Kidney epithelial cell (primary cell): ENCODE results near the gene ATXN1. TPM values are rescaled to one million over a fixed set of nuclear protein-coding genes. Genes with fewer than 3 reads are reported as not detected.
"Not testable (repeated sequence)": the region's sequence is repeated elsewhere in the genome, so short reads cannot be mapped to it uniquely, and the experiment has no call there.

ENCODE experiments used
- DNase-seq: peaks from one replicate; pipeline ENCODE4 v3.0.0-alpha.2; 2010; ENCODE audit warnings: low read depth
- H3K27me3 ChIP-seq: 2 replicates; pipeline ENCODE4 v1.6.0; 2011; ENCODE audit warnings: low read length; ENCODE audit not compliant: control insufficient read depth, insufficient read depth
- H3K36me3 ChIP-seq: 2 replicates; pipeline ENCODE4 v1.5.1; 2011; ENCODE audit warnings: low read length; ENCODE audit not compliant: control insufficient read depth, insufficient read depth
- H3K4me3 ChIP-seq: 2 replicates; pipeline ENCODE4 v1.5.1; 2011; ENCODE audit warnings: low read depth, mild to moderate bottlenecking, control low read depth, low read length
- CTCF ChIP-seq: IDR thresholded peaks from 2 replicates; pipeline ENCODE4 v1.5.1; 2011; ENCODE audit warnings: mild to moderate bottlenecking, moderate library complexity, low read length, control low read depth, inconsistent platforms; ENCODE audit not compliant: insufficient read depth, poor library complexity, severe bottlenecking
- total RNA-seq: library from RNA; depleted of rRNA; stranded (reverse); fragments of >200 nt; gene quantifications from 2 replicates; pipeline ENCODE4 v1.2.3, GENCODE V29; 2015

The ATXN1 gene
- total RNA-seq, 1 donor from 2014 or later = 12.5 TPM

GRCh38 chr6:16388488-16388887 is 372.8 kb downstream of the ATXN1 start:
- Histone ChIP-seq H3K36me3 (no peaks in the 10 kb centered on the region), H3K4me3 (no peak overlapping the region), H3K27me3 (no peaks in the 10 kb centered on the region)
- DNase-seq = no peak
- TF ChIP-seq CTCF = no peak

DNA sequence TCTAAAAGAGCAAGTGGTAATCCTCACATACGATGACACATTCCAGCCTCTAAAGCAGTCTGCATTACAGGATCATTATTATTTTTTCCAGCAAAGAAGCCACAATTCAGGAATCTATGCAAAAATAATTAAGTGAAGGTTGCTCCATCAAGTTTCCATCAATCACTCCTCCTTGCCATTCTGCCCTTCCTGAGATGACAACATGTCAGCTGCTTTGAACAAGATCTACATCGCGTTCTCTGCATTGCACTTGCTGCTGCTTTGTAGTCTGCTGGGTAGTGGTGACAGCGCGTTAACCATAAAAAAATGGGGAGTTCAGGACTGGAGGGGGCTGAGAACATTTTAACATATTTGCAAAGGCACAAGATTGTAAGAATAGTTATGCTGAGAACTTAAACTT is 375.2 kb downstream of the ATXN1 start:
- no peak for DNase-seq
- TF ChIP-seq CTCF = no peak
- Histone ChIP-seq H3K4me3 (no peak overlapping the region), H3K27me3 (no peaks in the 10 kb centered on the region), H3K36me3 (no peaks in the 10 kb centered on the region)

DNA sequence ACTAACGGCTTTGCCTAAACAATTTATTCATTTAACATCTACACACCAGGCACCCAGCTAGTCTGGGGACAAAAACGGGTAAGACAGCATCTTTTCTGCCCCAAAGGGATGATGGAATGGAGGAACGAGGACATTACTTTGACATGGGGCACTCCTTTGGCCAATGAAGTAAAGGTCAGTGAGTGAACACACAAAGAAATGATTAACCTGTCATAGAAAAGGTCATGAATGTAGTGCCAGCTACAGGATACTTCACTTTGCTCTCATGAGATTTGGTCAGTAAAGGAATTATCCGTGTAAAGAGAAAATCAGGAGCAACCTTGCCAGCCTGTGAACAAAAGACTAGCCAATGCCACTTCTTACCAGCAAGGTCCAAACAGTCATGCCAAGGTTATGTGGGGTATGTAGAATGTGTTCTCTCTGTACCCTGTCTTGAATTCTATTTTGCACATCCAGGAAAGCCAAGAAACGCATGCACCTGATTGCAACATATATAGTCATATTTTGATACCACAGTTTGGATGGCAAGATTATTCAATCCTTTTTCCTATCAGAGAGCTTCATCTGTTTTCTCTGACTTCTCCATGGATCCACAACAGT is 377.6 kb downstream of the ATXN1 start:
- Histone ChIP-seq H3K27me3 (no peaks in the 10 kb centered on the region), H3K36me3 (no peaks in the 10 kb centered on the region), H3K4me3 (no peak overlapping the region)
- no peak for TF ChIP-seq CTCF
- no peak for DNase-seq

DNA sequence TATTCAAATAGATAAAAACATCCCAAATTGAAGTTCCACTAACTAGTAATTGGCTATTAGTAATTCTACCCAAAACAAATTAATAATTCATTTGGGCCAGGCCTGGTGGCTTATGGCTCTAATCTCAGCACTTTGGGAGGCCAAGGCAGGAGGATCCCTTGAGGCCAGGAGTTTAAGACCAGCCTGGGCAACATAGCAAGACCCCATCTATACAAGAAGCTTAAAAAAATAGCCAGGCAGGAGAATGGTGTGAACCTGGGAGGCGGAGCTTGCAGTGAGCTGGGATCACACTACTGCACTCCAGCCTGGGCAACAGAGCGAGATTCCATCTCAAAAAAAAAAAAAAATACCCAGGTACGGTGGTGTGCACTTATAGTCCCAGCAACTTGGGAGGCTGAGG is 379.3 kb downstream of the ATXN1 start:
- not testable (repeated sequence) for DNase-seq, H3K4me3 ChIP-seq, H3K27me3 ChIP-seq, H3K36me3 ChIP-seq

DNA sequence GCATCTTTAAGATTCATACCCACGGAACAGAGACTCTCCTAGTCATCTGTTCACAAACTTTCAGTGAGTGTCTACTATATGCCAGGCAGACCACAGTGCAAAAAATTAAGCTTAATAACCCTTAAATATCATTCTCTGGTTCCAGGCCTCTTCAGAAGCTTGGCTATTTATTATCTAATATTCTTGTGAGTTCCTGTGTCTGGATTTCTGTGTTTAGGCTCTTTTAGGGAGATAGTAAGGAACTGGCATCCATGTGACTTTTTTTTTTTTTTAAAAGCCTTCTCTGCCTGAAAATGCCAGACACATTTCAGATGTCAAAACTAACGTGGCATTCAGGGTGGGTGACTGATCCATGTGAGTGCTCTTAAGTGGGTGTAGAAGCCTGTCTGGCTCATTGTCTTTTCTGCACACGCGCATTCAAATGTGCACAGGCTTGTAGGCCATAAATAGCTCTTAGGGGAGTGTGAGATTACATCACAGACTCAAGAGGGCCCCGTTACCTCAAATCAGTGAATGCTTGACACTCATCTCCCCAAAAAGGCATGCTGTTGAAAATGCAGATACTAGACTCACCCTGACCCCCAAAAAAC is 380.9 kb downstream of the ATXN1 start:
- TF ChIP-seq CTCF = no peak
- Histone ChIP-seq H3K4me3 (no peak overlapping the region), H3K27me3 (no peaks in the 10 kb centered on the region), H3K36me3 (no peaks in the 10 kb centered on the region)
- no peak for DNase-seq

- not testable (repeated sequence) for H3K36me3 ChIP-seq, H3K4me3 ChIP-seq, H3K27me3 ChIP-seq, DNase-seq
Observed at GRCh38 chr6:16378360-16378759, 382.9 kb downstream of the ATXN1 start.

DNA sequence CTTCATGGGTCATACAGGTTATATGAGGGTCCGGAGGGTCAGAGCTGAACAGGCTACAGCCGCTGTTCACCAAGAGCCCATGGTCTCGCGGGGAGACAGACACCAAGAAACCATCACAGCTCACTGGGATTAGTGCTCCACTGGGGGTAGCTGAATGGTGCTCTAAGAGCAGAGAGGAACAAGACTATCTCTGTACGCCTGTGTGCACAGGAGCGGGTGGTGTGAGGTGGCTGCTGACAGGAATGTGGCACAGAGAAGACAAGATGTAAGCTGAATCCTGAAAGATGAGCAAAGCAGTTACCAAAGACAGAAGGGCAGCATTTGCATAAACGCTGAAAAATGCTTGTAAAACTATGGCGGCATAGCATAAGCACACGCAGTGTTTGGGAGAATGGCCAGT is 383.8 kb downstream of the ATXN1 start:
- H3K27me3 ChIP-seq = no peaks in the 10 kb centered on the region
- H3K4me3 ChIP-seq = no peak overlapping the region
- TF ChIP-seq CTCF = no peak

More for the DNA sequence above, 383.8 kb downstream of the ATXN1 start:
- no peaks in the 10 kb centered on the region for H3K36me3 ChIP-seq
- DNase-seq = no peak
